ENCODE results near the gene LHFPL5. TPM values are rescaled to one million over a fixed set of nuclear protein-coding genes. Genes with fewer than 3 reads are reported as not detected.

The LHFPL5 gene
- total and polyA plus RNA-seq, 2 donors (not counting 1 experiment from before 2014, with no cell fraction given): not detected

DNA sequence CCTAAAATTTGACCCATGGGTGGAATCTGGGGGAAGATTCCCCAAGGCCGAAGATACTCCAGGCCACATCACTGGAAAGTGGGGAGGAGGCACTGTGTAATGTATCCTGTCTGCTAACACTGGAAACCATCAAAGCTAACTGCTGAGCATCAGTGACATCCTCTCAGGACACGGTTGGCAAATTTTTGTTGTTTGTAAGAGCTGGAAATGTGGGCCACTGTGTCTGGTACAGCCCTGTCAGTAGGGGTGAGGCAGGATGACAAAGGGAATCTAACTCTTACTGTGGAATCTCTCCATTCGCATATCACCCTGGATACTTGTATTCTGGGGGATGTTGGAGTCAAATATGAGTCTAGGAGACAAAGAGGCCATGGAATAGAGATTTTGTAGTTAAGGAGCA lies 45.7 kb upstream of the LHFPL5 start:
- DNase-seq (no peak), ATAC-seq (ENCODE audit: low read depth) (no peak)
- Histone ChIP-seq H3K79me2 (ENCODE audit: control insufficient read depth, insufficient read depth, low read length) (no peaks in the 10 kb centered on the region), H3K36me3 (replicated peaks in 1 of 2; ENCODE audit: control extremely low read depth in 1 of 2, control insufficient read depth in 1 of 2, extremely low read depth in 1 of 2, insufficient read depth in 2 of 2, low read length in 1 of 2) (no peaks in the 10 kb centered on the region), H3K9ac (ENCODE audit: low read length) (no peak overlapping the region), H3K27me3 (replicated peaks in 1 of 4; ENCODE audit: control extremely low read depth in 1 of 4, control insufficient read depth in 3 of 4, insufficient read depth in 4 of 4, low read length in 3 of 4) (peaks cover 0 to 29% (median 18%) of the 10 kb centered on the region in 4 experiments), H4K20me1 (ENCODE audit: control insufficient read depth, insufficient read depth, low read length, poor library complexity, severe bottlenecking) (no peaks in the 10 kb centered on the region), H3K27ac (ENCODE audit: low read length in 2 of 2) (no peak overlapping the region), H3K4me2 (replicated peaks; ENCODE audit: low read depth, low read length, poor library complexity, severe bottlenecking) (peak overlapping the region; percentile 20), H2AFZ (ENCODE audit: insufficient read depth, low read depth, low read length, poor library complexity, severe bottlenecking) (no peak overlapping the region), H3K9me3 (ENCODE audit: control extremely low read depth in 1 of 3, control insufficient read depth in 2 of 3, insufficient read depth in 1 of 3, low read length in 2 of 3) (peaks cover 0 to 16% (median 6%) of the 10 kb centered on the region in 3 donors), H3K4me1 (ENCODE audit: control insufficient read depth in 2 of 2, insufficient read depth in 2 of 2, low read length in 2 of 2) (peaks cover 27 to 31% of the 10 kb centered on the region in 2 donors), H3K4me3 (ENCODE audit: control extremely low read depth in 1 of 5, extremely low read depth in 1 of 5, insufficient read depth in 1 of 5, low read depth in 2 of 5, low read length in 4 of 5) (no peak overlapping the region)
- Mint-ChIP-seq H3K9me3 (ENCODE audit: insufficient read depth) (peaks cover 3% of the 10 kb centered on the region), H3K4me1 (peaks cover 40% of the 10 kb centered on the region), H3K4me3 (no peak overlapping the region), H3K27ac (no peak overlapping the region), H3K27me3 (peaks cover 35% of the 10 kb centered on the region)
- CTCF ChIA-PET: interaction anchor here (1.0 kb wide), 1 partner anchor 12 kb away, joined by 3 read pairs; no protein-coding TSS in a partner anchor
- intact Hi-C loops (cut with micrococcal nuclease): no loop called here
- 10% methylated on average over 2 of the region's 3 CpGs for WGBS (ENCODE audit: insufficient coverage)
- POLR2A ChIA-PET: no interaction called here
- TF ChIP-seq, protein P1, sequence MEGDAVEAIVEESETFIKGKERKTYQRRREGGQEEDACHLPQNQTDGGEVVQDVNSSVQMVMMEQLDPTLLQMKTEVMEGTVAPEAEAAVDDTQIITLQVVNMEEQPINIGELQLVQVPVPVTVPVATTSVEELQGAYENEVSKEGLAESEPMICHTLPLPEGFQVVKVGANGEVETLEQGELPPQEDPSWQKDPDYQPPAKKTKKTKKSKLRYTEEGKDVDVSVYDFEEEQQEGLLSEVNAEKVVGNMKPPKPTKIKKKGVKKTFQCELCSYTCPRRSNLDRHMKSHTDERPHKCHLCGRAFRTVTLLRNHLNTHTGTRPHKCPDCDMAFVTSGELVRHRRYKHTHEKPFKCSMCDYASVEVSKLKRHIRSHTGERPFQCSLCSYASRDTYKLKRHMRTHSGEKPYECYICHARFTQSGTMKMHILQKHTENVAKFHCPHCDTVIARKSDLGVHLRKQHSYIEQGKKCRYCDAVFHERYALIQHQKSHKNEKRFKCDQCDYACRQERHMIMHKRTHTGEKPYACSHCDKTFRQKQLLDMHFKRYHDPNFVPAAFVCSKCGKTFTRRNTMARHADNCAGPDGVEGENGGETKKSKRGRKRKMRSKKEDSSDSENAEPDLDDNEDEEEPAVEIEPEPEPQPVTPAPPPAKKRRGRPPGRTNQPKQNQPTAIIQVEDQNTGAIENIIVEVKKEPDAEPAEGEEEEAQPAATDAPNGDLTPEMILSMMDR (IDR thresholded peaks at IDR 0.05): no peak
- TF ChIP-seq EZH2 (IDR thresholded peaks at IDR 0.05; ENCODE audit: borderline replicate concordance, insufficient read depth, low read depth, low read length, poor library complexity, severe bottlenecking): no peak

DNA sequence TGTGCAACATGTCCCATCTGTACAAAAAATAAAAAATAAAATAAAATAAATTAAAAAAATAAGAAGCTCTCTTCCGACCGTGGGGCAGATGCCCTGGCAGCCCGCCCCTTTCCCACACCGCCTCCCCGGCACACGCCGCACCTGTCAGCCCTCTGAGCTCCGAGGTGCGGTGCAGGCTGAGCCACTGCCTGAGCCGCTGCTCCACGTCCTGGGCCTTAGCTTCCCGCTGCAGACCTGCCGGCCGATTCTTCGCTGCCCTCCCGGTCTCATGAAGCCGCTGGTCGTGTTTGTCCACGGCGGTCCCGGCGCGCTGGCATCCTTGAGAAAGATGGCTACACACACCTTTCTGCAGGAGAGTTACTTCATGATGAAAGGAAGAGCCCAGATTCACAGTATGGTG lies 39.4 kb upstream of the LHFPL5 start:
- Histone ChIP-seq H4K20me1 (ENCODE audit: control insufficient read depth, insufficient read depth, low read length, poor library complexity, severe bottlenecking) (no peaks in the 10 kb centered on the region), H2AFZ (ENCODE audit: insufficient read depth, low read depth, low read length, poor library complexity, severe bottlenecking) (no peak overlapping the region), H3K27me3 (replicated peaks in 1 of 4; ENCODE audit: control extremely low read depth in 1 of 4, control insufficient read depth in 3 of 4, insufficient read depth in 4 of 4, low read length in 3 of 4) (peaks cover 0 to 33% (median 17%) of the 10 kb centered on the region in 4 experiments), H3K9ac (ENCODE audit: low read length) (no peak overlapping the region), H3K79me2 (ENCODE audit: control insufficient read depth, insufficient read depth, low read length) (no peaks in the 10 kb centered on the region), H3K4me1 (ENCODE audit: control insufficient read depth in 2 of 2, insufficient read depth in 2 of 2, low read length in 2 of 2) (peaks cover 13 to 18% of the 10 kb centered on the region in 2 donors), H3K4me3 (ENCODE audit: control extremely low read depth in 1 of 5, extremely low read depth in 1 of 5, insufficient read depth in 1 of 5, low read depth in 2 of 5, low read length in 4 of 5) (no peak overlapping the region), H3K36me3 (replicated peaks in 1 of 2; ENCODE audit: control extremely low read depth in 1 of 2, control insufficient read depth in 1 of 2, extremely low read depth in 1 of 2, insufficient read depth in 2 of 2, low read length in 1 of 2) (no peaks in the 10 kb centered on the region), H3K9me3 (ENCODE audit: control extremely low read depth in 1 of 3, control insufficient read depth in 2 of 3, insufficient read depth in 1 of 3, low read length in 2 of 3) (peaks cover 0 to 5% (median 0%) of the 10 kb centered on the region in 3 donors), H3K4me2 (replicated peaks; ENCODE audit: low read depth, low read length, poor library complexity, severe bottlenecking) (no peak overlapping the region), H3K27ac (ENCODE audit: low read length in 2 of 2) (no peak overlapping the region)
- Mint-ChIP-seq H3K9me3 (ENCODE audit: insufficient read depth) (no peaks in the 10 kb centered on the region), H3K4me3 (no peak overlapping the region), H3K27ac (no peak overlapping the region), H3K27me3 (peaks cover 30% of the 10 kb centered on the region), H3K4me1 (peaks cover 27% of the 10 kb centered on the region)
- ChIA-PET POLR2A (no interaction called here), CTCF (interaction anchor here (1.1 kb wide), 1 partner anchor 23 kb away, joined by 3 read pairs; no protein-coding TSS in a partner anchor)
- intact Hi-C loops (cut with micrococcal nuclease): no loop called here
- DNase-seq (no peak), ATAC-seq (ENCODE audit: low read depth) (no peak)
- no peak for TF ChIP-seq EZH2 (IDR thresholded peaks at IDR 0.05; ENCODE audit: borderline replicate concordance, insufficient read depth, low read depth, low read length, poor library complexity, severe bottlenecking)
- TF ChIP-seq, protein P1 (IDR thresholded peaks at IDR 0.05): no peak
- WGBS (ENCODE audit: insufficient coverage): 94% methylated on average over 21 of the region's 23 CpGs

All from B cell (primary cell).